ENCODE results near the gene SFRP2. TPM values are rescaled to one million over a fixed set of nuclear protein-coding genes. Genes with fewer than 3 reads are reported as not detected.

SFRP2 gene
- total RNA-seq, 2 experiments from 2014 or later: not detected

GRCh38 chr4:153777421-153777820 lies 11.5 kb downstream of the SFRP2 start:
- Mint-ChIP-seq H3K4me1 (ENCODE audit: low read depth) (no peaks in the 10 kb centered on the region), H3K9me3 (no peaks in the 10 kb centered on the region), H3K27ac (no peak overlapping the region), H3K36me3 (ENCODE audit: low read depth) (no peaks in the 10 kb centered on the region), H3K4me3 (no peak overlapping the region), H3K27me3 (peaks cover 46% of the 10 kb centered on the region)
- intact Hi-C loops (cut with DNase I, micrococcal nuclease): no loop called here
- no peaks in the 10 kb centered on the region for H3K4me1 ChIP-seq (ENCODE audit: insufficient read depth, low read length)
- peaks cover 0 to 3% of the 10 kb centered on the region in 2 experiments for H3K9me3 ChIP-seq (ENCODE audit: control insufficient read depth in 1 of 2, insufficient read depth in 1 of 2, low read length in 2 of 2)
- H3K27ac ChIP-seq (ENCODE audit: low read depth in 1 of 2, low read length in 2 of 2): no peak overlapping the region
- DNase-seq (no peak), ATAC-seq (ENCODE audit: poor library complexity) (no peak)
- H3K36me3 ChIP-seq (ENCODE audit: insufficient read depth, low read length): no peaks in the 10 kb centered on the region
- no peak overlapping the region for H3K4me3 ChIP-seq (ENCODE audit: low read length)
- ChIA-PET CTCF (no interaction called here), POLR2A (no interaction called here)
- TF ChIP-seq CTCF (IDR thresholded peaks at IDR 0.05): no peak
- peaks cover 11 to 12% of the 10 kb centered on the region in 2 experiments for H3K27me3 ChIP-seq (ENCODE audit: control insufficient read depth in 1 of 2, insufficient read depth in 2 of 2, low read length in 2 of 2)

GRCh38 chr4:153776601-153777000 lies 12.3 kb downstream of the SFRP2 start:
- POLR2A ChIA-PET: no interaction called here
- no peak overlapping the region for H3K4me3 Mint-ChIP-seq
- Histone ChIP-seq H3K4me3 (ENCODE audit: low read length) (no peak overlapping the region), H3K4me1 (ENCODE audit: insufficient read depth, low read length) (no peaks in the 10 kb centered on the region), H3K36me3 (ENCODE audit: insufficient read depth, low read length) (no peaks in the 10 kb centered on the region), H3K27ac (ENCODE audit: low read depth in 1 of 2, low read length in 2 of 2) (no peak overlapping the region), H3K27me3 (ENCODE audit: control insufficient read depth in 1 of 2, insufficient read depth in 2 of 2, low read length in 2 of 2) (peaks cover 6 to 7% of the 10 kb centered on the region in 2 experiments), H3K9me3 (ENCODE audit: control insufficient read depth in 1 of 2, insufficient read depth in 1 of 2, low read length in 2 of 2) (peaks cover 0 to 3% of the 10 kb centered on the region in 2 experiments)
- no peaks in the 10 kb centered on the region for H3K36me3 Mint-ChIP-seq (ENCODE audit: low read depth)
- DNase-seq (no peak), ATAC-seq (ENCODE audit: poor library complexity) (no peak)
- H3K27ac Mint-ChIP-seq: no peak overlapping the region
- no peaks in the 10 kb centered on the region for H3K9me3 Mint-ChIP-seq
- intact Hi-C loops (cut with DNase I, micrococcal nuclease): no loop called here
- CTCF ChIA-PET: no interaction called here
- no peaks in the 10 kb centered on the region for H3K4me1 Mint-ChIP-seq (ENCODE audit: low read depth)
- no peak for TF ChIP-seq CTCF (IDR thresholded peaks at IDR 0.05)
- peaks cover 38% of the 10 kb centered on the region for H3K27me3 Mint-ChIP-seq

GRCh38 chr4:153773236-153773690 lies 15.6 kb downstream of the SFRP2 start:
- Mint-ChIP-seq H3K27me3 (peaks cover 20% of the 10 kb centered on the region), H3K4me3 (no peak overlapping the region), H3K36me3 (ENCODE audit: low read depth) (no peaks in the 10 kb centered on the region), H3K9me3 (no peaks in the 10 kb centered on the region), H3K27ac (no peak overlapping the region), H3K4me1 (ENCODE audit: low read depth) (no peaks in the 10 kb centered on the region)
- Histone ChIP-seq H3K4me1 (ENCODE audit: insufficient read depth, low read length) (no peaks in the 10 kb centered on the region), H3K36me3 (ENCODE audit: insufficient read depth, low read length) (no peaks in the 10 kb centered on the region), H3K9me3 (ENCODE audit: control insufficient read depth in 1 of 2, insufficient read depth in 1 of 2, low read length in 2 of 2) (no peaks in the 10 kb centered on the region), H3K4me3 (ENCODE audit: low read length) (no peak overlapping the region), H3K27ac (ENCODE audit: low read depth in 1 of 2, low read length in 2 of 2) (no peak overlapping the region), H3K27me3 (ENCODE audit: control insufficient read depth in 1 of 2, insufficient read depth in 2 of 2, low read length in 2 of 2) (peaks cover 3 to 10% of the 10 kb centered on the region in 2 experiments)
- intact Hi-C loops (cut with DNase I, micrococcal nuclease): no loop called here
- ATAC-seq (ENCODE audit: poor library complexity) (no peak), DNase-seq (no peak)
- ChIA-PET CTCF (interaction anchor here (0.5 kb wide), 1 partner anchor 14 kb away, joined by 3 read pairs; no protein-coding TSS in a partner anchor), POLR2A (no interaction called here)
- no peak for TF ChIP-seq CTCF (IDR thresholded peaks at IDR 0.05)

All from CD4-positive, alpha-beta T cell (primary cell).